ENCODE measurements around the gene LILRB1.
"Not testable (repeated sequence)": the region's sequence is repeated elsewhere in the genome, so short reads cannot be mapped to it uniquely, and the experiment has no call there.

- not testable (repeated sequence) for TF ChIP-seq ZNF384 (IDR thresholded peaks at IDR 0.05); FOXK2 (IDR thresholded peaks at IDR 0.05); FOXA1 (IDR thresholded peaks at IDR 0.05); FOXM1 (IDR thresholded peaks at IDR 0.05; ENCODE audit: borderline replicate concordance); SUZ12 (IDR thresholded peaks at IDR 0.05); PKNOX1 (IDR thresholded peaks at IDR 0.05); SP1 (IDR thresholded peaks at IDR 0.05); ELF4 (IDR thresholded peaks at IDR 0.05); BHLHE40 (IDR thresholded peaks at IDR 0.05; ENCODE audit: borderline replicate concordance); HDGF (IDR thresholded peaks at IDR 0.05; ENCODE audit: borderline replicate concordance); L3MBTL2 (conservative IDR thresholded peaks at IDR 0.05); ARNT (IDR thresholded peaks at IDR 0.05)
Measured at GRCh38 chr19:54631489-54632337, 1.4 kb downstream of the LILRB1 start.

Data from HEK293T (cell line).